HG03196 (cell line): ENCODE results near the gene NAV1.

ENCODE experiments used
- ATAC-seq: cut with Tn5 transposase; IDR thresholded peaks from one replicate; pipeline ENCODE4 v1.9.1; 2021; ENCODE audit not compliant: unreplicated experiment

Gene NAV1

GRCh38 chr1:201585093-201585483 lies 46.2 kb downstream of the NAV1 start:
- no peak for ATAC-seq

GRCh38 chr1:201585901-201586300 lies 47.0 kb downstream of the NAV1 start:
- no peak for ATAC-seq

GRCh38 chr1:201586806-201587205 lies 47.9 kb downstream of the NAV1 start:
- no peak for ATAC-seq

GRCh38 chr1:201587729-201588128 lies 48.8 kb downstream of the NAV1 start:
- ATAC-seq, result no peak
